Mesothelial cell of epicardium (in vitro differentiated cells): ENCODE measurements around the gene FBXO34. TPM values are rescaled to one million over a fixed set of nuclear protein-coding genes. Genes with fewer than 3 reads are reported as not detected.

Experiments used
- DNase-seq, 2 experiments: peaks; one replicate each; pipeline ENCODE4 v3.0.0; 2021; ENCODE audit warnings: low spot score in 2 of 2; ENCODE audit not compliant: unreplicated experiment in 2 of 2
- H3K27ac Mint-ChIP-seq: 2 replicates; pipeline ENCODE4 v1.8.0; 2021; ENCODE audit warnings: mixed read lengths
- H3K27me3 Mint-ChIP-seq: 2 replicates; pipeline ENCODE4 v1.8.0; 2021; ENCODE audit warnings: low read depth, mixed read lengths
- H3K36me3 Mint-ChIP-seq: 2 replicates; pipeline ENCODE4 v1.8.0; 2021; ENCODE audit warnings: mixed read lengths
- H3K4me1 Mint-ChIP-seq: 2 replicates; pipeline ENCODE4 v1.8.0; 2021; ENCODE audit warnings: mixed read lengths
- H3K4me3 Mint-ChIP-seq: 2 replicates; pipeline ENCODE4 v1.8.0; 2021; ENCODE audit warnings: mild to moderate bottlenecking, moderate library complexity, mixed read lengths
- H3K9me3 Mint-ChIP-seq: 2 replicates; pipeline ENCODE4 v1.8.0; 2021; ENCODE audit warnings: mixed read lengths
- CTCF ChIP-seq: fragments of 200-600 bp; sonication (generic); IDR thresholded peaks from one replicate; pipeline ENCODE4 v1.5.0; 2021; ENCODE audit warnings: antibody characterized with exemption; ENCODE audit not compliant: unreplicated experiment
- total RNA-seq: library from RNA; stranded (reverse); gene quantifications from 3 replicates; pipeline ENCODE4 v1.2.1, GENCODE V29; 2021

The FBXO34 gene
- total RNA-seq, 1 donor from 2014 or later: 38.0 TPM

- no peak overlapping the region for H3K27ac Mint-ChIP-seq
- TF ChIP-seq CTCF: no peak
- no peaks in the 10 kb centered on the region for H3K4me1 Mint-ChIP-seq
- DNase-seq: no peak
- no peaks in the 10 kb centered on the region for H3K9me3 Mint-ChIP-seq
- peaks cover 71% of the 10 kb centered on the region for H3K27me3 Mint-ChIP-seq
- no peak overlapping the region for H3K4me3 Mint-ChIP-seq
- H3K36me3 Mint-ChIP-seq: no peaks in the 10 kb centered on the region
These were observed 33.1 kb upstream of the FBXO34 start for GRCh38 chr14:55238019-55238680.

- peaks cover 60% of the 10 kb centered on the region for H3K27me3 Mint-ChIP-seq
- no peak for TF ChIP-seq CTCF
- no peaks in the 10 kb centered on the region for H3K9me3 Mint-ChIP-seq
- DNase-seq: no peak
- H3K27ac Mint-ChIP-seq: no peak overlapping the region
- no peaks in the 10 kb centered on the region for H3K36me3 Mint-ChIP-seq
- no peak overlapping the region for H3K4me3 Mint-ChIP-seq
- no peaks in the 10 kb centered on the region for H3K4me1 Mint-ChIP-seq
These were observed 31.9 kb upstream of the FBXO34 start for GRCh38 chr14:55239320-55239719.

- no peak overlapping the region for H3K4me3 Mint-ChIP-seq
- H3K4me1 Mint-ChIP-seq: no peaks in the 10 kb centered on the region
- peaks cover 49% of the 10 kb centered on the region for H3K27me3 Mint-ChIP-seq
- DNase-seq: peak in 1 of 2 experiments; percentile 21
- no peak for TF ChIP-seq CTCF
- no peaks in the 10 kb centered on the region for H3K9me3 Mint-ChIP-seq
- no peaks in the 10 kb centered on the region for H3K36me3 Mint-ChIP-seq
- H3K27ac Mint-ChIP-seq: no peak overlapping the region
These were observed 30.6 kb upstream of the FBXO34 start for GRCh38 chr14:55240526-55241178.

- Mint-ChIP-seq H3K4me1 (no peaks in the 10 kb centered on the region), H3K4me3 (no peak overlapping the region), H3K9me3 (no peaks in the 10 kb centered on the region), H3K27ac (no peak overlapping the region), H3K36me3 (no peaks in the 10 kb centered on the region), H3K27me3 (peaks cover 44% of the 10 kb centered on the region)
- no peak for DNase-seq
- TF ChIP-seq CTCF: no peak
These were observed 29.5 kb upstream of the FBXO34 start for GRCh38 chr14:55241673-55242072.

GRCh38 chr14:55243386-55243785, 27.8 kb upstream of the FBXO34 start:
- no peak for TF ChIP-seq CTCF
- Mint-ChIP-seq H3K27me3 (peaks cover 43% of the 10 kb centered on the region), H3K9me3 (no peaks in the 10 kb centered on the region), H3K4me1 (no peaks in the 10 kb centered on the region), H3K27ac (no peak overlapping the region), H3K4me3 (no peak overlapping the region), H3K36me3 (no peaks in the 10 kb centered on the region)
- no peak for DNase-seq
